Measurements from ENCODE around the gene TRAPPC6A.

Gene TRAPPC6A

GRCh38 chr19:45150751-45151281, 27.2 kb downstream of the TRAPPC6A start:
- DNase-seq: no peak

GRCh38 chr19:45150180-45150579, 27.9 kb downstream of the TRAPPC6A start:
- DNase-seq: no peak

- no peak for DNase-seq
Measured at GRCh38 chr19:45149129-45149528, 28.9 kb downstream of the TRAPPC6A start.

GRCh38 chr19:45147835-45148676, 30.0 kb downstream of the TRAPPC6A start:
- no peak for DNase-seq

- DNase-seq: no peak
Measured at GRCh38 chr19:45146741-45147205, 31.3 kb downstream of the TRAPPC6A start.

GRCh38 chr19:45146251-45146650, 31.8 kb downstream of the TRAPPC6A start:
- DNase-seq: no peak

- no peak for DNase-seq
Measured at GRCh38 chr19:45145270-45146189, 32.5 kb downstream of the TRAPPC6A start.

GRCh38 chr19:45144431-45145269, 33.4 kb downstream of the TRAPPC6A start:
- DNase-seq: no peak

GRCh38 chr19:45142726-45143110, 35.3 kb downstream of the TRAPPC6A start:
- no peak for DNase-seq

- no peak for DNase-seq
Measured at GRCh38 chr19:45142016-45142725, 35.9 kb downstream of the TRAPPC6A start.

- DNase-seq: no peak
Measured at GRCh38 chr19:45141203-45141900, 36.7 kb downstream of the TRAPPC6A start.

GRCh38 chr19:45140533-45140932, 37.5 kb downstream of the TRAPPC6A start:
- DNase-seq: no peak

- DNase-seq: no peak
Measured at GRCh38 chr19:45140144-45140503, 37.9 kb downstream of the TRAPPC6A start.

GRCh38 chr19:45139286-45140143, 38.5 kb downstream of the TRAPPC6A start:
- no peak for DNase-seq

- no peak for DNase-seq
Measured at GRCh38 chr19:45138303-45138751, 39.7 kb downstream of the TRAPPC6A start.

GRCh38 chr19:45137179-45137761, 40.8 kb downstream of the TRAPPC6A start:
- DNase-seq: no peak

GRCh38 chr19:45136507-45137178, 41.4 kb downstream of the TRAPPC6A start:
- no peak for DNase-seq

GRCh38 chr19:45135176-45135885, 42.7 kb downstream of the TRAPPC6A start:
- no peak for DNase-seq

Data from right kidney (tissue), 1 donor.